Stimulated activated CD4-positive, alpha-beta T cell treated with anti-CD3 and anti-CD28 coated beads, Interleukin-1b, Interleukin-23, amount 100 ng/mL, for 24 hours (primary cell): ENCODE data around the gene SMYD5.
"Not testable (repeated sequence)": the region's sequence is repeated elsewhere in the genome, so short reads cannot be mapped to it uniquely, and the experiment has no call there.

ENCODE experiments used
- DNase-seq, 4 experiments: peaks; one replicate each; pipeline ENCODE4 v3.0.0-alpha.2; 2020; ENCODE audit warnings: low read depth in 4 of 4, low spot score in 1 of 4

SMYD5 gene

GRCh38 chr2:73258913-73259215, 44.8 kb downstream of the SMYD5 start:
- DNase-seq, result no peak

- no peak for DNase-seq
Measured at GRCh38 chr2:73259276-73259675, 45.2 kb downstream of the SMYD5 start.

- no peak for DNase-seq
Measured at GRCh38 chr2:73259704-73260337, 45.8 kb downstream of the SMYD5 start.

GRCh38 chr2:73260338-73260984, 46.4 kb downstream of the SMYD5 start:
- no peak for DNase-seq

- no peak for DNase-seq
Measured at GRCh38 chr2:73262108-73262651, 48.1 kb downstream of the SMYD5 start.

GRCh38 chr2:73262691-73263429, 48.8 kb downstream of the SMYD5 start:
- not testable (repeated sequence) for DNase-seq

- no peak for DNase-seq
Measured at GRCh38 chr2:73263540-73264331, 49.7 kb downstream of the SMYD5 start.

GRCh38 chr2:73264332-73264606, 50.2 kb downstream of the SMYD5 start:
- no peak for DNase-seq

- no peak for DNase-seq
Measured at GRCh38 chr2:73264783-73265182, 50.7 kb downstream of the SMYD5 start.

GRCh38 chr2:73265298-73266060, 51.4 kb downstream of the SMYD5 start:
- DNase-seq, result no peak

GRCh38 chr2:73266061-73266901, 52.2 kb downstream of the SMYD5 start:
- DNase-seq, result no peak

- no peak for DNase-seq
Measured at GRCh38 chr2:73267008-73267407, 53.0 kb downstream of the SMYD5 start.

GRCh38 chr2:73268366-73268829, 54.4 kb downstream of the SMYD5 start:
- no peak for DNase-seq

- peak; percentile 37 to 55 (median 48) for DNase-seq
Measured at GRCh38 chr2:73268830-73269685, 55.0 kb downstream of the SMYD5 start.

GRCh38 chr2:73269686-73270465, 55.8 kb downstream of the SMYD5 start:
- no peak for DNase-seq

GRCh38 chr2:73272270-73272669, 58.2 kb downstream of the SMYD5 start:
- DNase-seq, result no peak
